SJSA1 (cell line): ENCODE results near the gene CD68. TPM values are rescaled to one million over a fixed set of nuclear protein-coding genes. Genes with fewer than 3 reads are reported as not detected.

Experiments
- DNase-seq, 2 experiments: peaks; one replicate each; pipeline ENCODE4 v3.0.0-alpha.2; 2015 to 2020; ENCODE audit warnings: low spot score in 2 of 2, low read depth in 1 of 2
- H3K27ac ChIP-seq: fragments of 250-450 bp; sonication (Bioruptor Pico); 2 replicates; pipeline ENCODE4 v1.5.1; 2020; ENCODE audit warnings: mild to moderate bottlenecking, moderate library complexity
- H3K27me3 ChIP-seq: fragments of 250-450 bp; sonication (Bioruptor Pico); replicated peaks from 2 replicates; pipeline ENCODE4 v1.5.1; 2020; ENCODE audit warnings: mild to moderate bottlenecking, moderate library complexity
- H3K36me3 ChIP-seq: fragments of 250-450 bp; sonication (Bioruptor Pico); 2 replicates; pipeline ENCODE4 v1.5.1; 2020; ENCODE audit warnings: mild to moderate bottlenecking
- H3K4me1 ChIP-seq: fragments of 250-450 bp; sonication (Bioruptor Pico); replicated peaks from 2 replicates; pipeline ENCODE4 v1.6.1; 2021; ENCODE audit warnings: mild to moderate bottlenecking
- H3K4me3 ChIP-seq: fragments of 250-450 bp; sonication (Bioruptor Pico); 2 replicates; pipeline ENCODE4 v1.5.1; 2020; ENCODE audit warnings: mild to moderate bottlenecking
- H3K9me3 ChIP-seq: fragments of 250-450 bp; sonication (Bioruptor Pico); replicated peaks from 2 replicates; pipeline ENCODE4 v1.5.1; 2020; ENCODE audit warnings: mild to moderate bottlenecking
- total RNA-seq: library from RNA; depleted of rRNA; stranded (reverse); fragments of >200 nt; shearing (Covaris generic); gene quantifications from 2 replicates; pipeline ENCODE4 v1.2.3, GENCODE V29; 2014

Gene CD68
- total RNA-seq, 1 experiment from 2014 or later: 5.2 TPM

- Histone ChIP-seq H3K4me1 (peaks cover 2% of the 10 kb centered on the region), H3K27ac (no peak overlapping the region), H3K27me3 (no peaks in the 10 kb centered on the region), H3K4me3 (no peak overlapping the region), H3K36me3 (no peaks in the 10 kb centered on the region), H3K9me3 (no peaks in the 10 kb centered on the region)
- no peak for DNase-seq
Measured at GRCh38 chr17:7555320-7555948, 24.0 kb upstream of the CD68 start.

GRCh38 chr17:7556627-7557026 lies 22.8 kb upstream of the CD68 start:
- Histone ChIP-seq H3K36me3 (no peaks in the 10 kb centered on the region), H3K9me3 (no peaks in the 10 kb centered on the region), H3K27ac (no peak overlapping the region)

GRCh38 chr17:7557147-7557764 lies 22.2 kb upstream of the CD68 start:
- no peak overlapping the region for H3K4me3 ChIP-seq
- DNase-seq: no peak
- peaks cover 7% of the 10 kb centered on the region for H3K4me1 ChIP-seq
- H3K9me3 ChIP-seq: no peaks in the 10 kb centered on the region
- H3K27me3 ChIP-seq: no peaks in the 10 kb centered on the region
- peaks cover 4% of the 10 kb centered on the region; the same call in 1 of the 2 replicates for H3K36me3 ChIP-seq
- H3K27ac ChIP-seq: no peak overlapping the region

More at GRCh38 chr17:7556627-7557026, 22.8 kb upstream of the CD68 start:
- Histone ChIP-seq H3K27me3 (no peaks in the 10 kb centered on the region), H3K4me3 (no peak overlapping the region), H3K4me1 (peaks cover 7% of the 10 kb centered on the region)
- no peak for DNase-seq

- peaks cover 12% of the 10 kb centered on the region for H3K4me1 ChIP-seq
- H3K9me3 ChIP-seq: no peaks in the 10 kb centered on the region
- H3K27me3 ChIP-seq: no peaks in the 10 kb centered on the region
- H3K27ac ChIP-seq: no peak overlapping the region
- H3K4me3 ChIP-seq: no peak overlapping the region
- H3K36me3 ChIP-seq: peaks cover 4% of the 10 kb centered on the region
- DNase-seq: no peak
Measured at GRCh38 chr17:7557775-7558543, 21.5 kb upstream of the CD68 start.

GRCh38 chr17:7558544-7559319 lies 20.7 kb upstream of the CD68 start, which contains the start of gene TNFSF13:
TSS of gene TNFSF13 (plus strand) at chr17:7558750. CDS start at chr17:7559040, 290 bp downstream.
- H3K4me3 ChIP-seq: no peak within 1 kb of the TSS
- DNase-seq: no peak
- H3K36me3 ChIP-seq: peaks cover 10% of the 10 kb centered on the region
- H3K9me3 ChIP-seq: no peaks in the 10 kb centered on the region
- H3K27ac ChIP-seq: no peak within 1 kb of the TSS
- peaks cover 14% of the 10 kb centered on the region for H3K4me1 ChIP-seq
- no peaks in the 10 kb centered on the region for H3K27me3 ChIP-seq

- Histone ChIP-seq H3K36me3 (peaks cover 19% of the 10 kb centered on the region), H3K4me1 (peaks cover 14% of the 10 kb centered on the region), H3K27ac (no peak overlapping the region), H3K9me3 (no peaks in the 10 kb centered on the region), H3K27me3 (no peaks in the 10 kb centered on the region), H3K4me3 (no peak overlapping the region)
- no peak for DNase-seq
Measured at GRCh38 chr17:7559320-7560171, 19.9 kb upstream of the CD68 start.

GRCh38 chr17:7560172-7561027 lies 19.0 kb upstream of the CD68 start:
- Histone ChIP-seq H3K4me3 (peak overlapping the region; percentile 75), H3K27ac (no peak overlapping the region), H3K36me3 (peaks cover 27% of the 10 kb centered on the region), H3K9me3 (no peaks in the 10 kb centered on the region), H3K4me1 (peaks cover 14% of the 10 kb centered on the region), H3K27me3 (no peaks in the 10 kb centered on the region)
- peak in 1 of 2 experiments; percentile 49 for DNase-seq

GRCh38 chr17:7561028-7561575 lies 18.3 kb upstream of the CD68 start:
- Histone ChIP-seq H3K27ac (peak overlapping the region; percentile 54), H3K36me3 (peaks cover 31% of the 10 kb centered on the region), H3K4me1 (peaks cover 14% of the 10 kb centered on the region), H3K9me3 (no peaks in the 10 kb centered on the region), H3K4me3 (peak overlapping the region; percentile 75), H3K27me3 (no peaks in the 10 kb centered on the region)
- peak; percentile 84 to 88 for DNase-seq

- peak within 1 kb of the TSS; percentile 54 for H3K27ac ChIP-seq
- peak; percentile 82 to 86 for DNase-seq
- H3K4me3 ChIP-seq: peak within 1 kb of the TSS; percentile 75
- peaks cover 14% of the 10 kb centered on the region for H3K4me1 ChIP-seq
- H3K27me3 ChIP-seq: no peaks in the 10 kb centered on the region
- H3K9me3 ChIP-seq: no peaks in the 10 kb centered on the region
- H3K36me3 ChIP-seq: peaks cover 35% of the 10 kb centered on the region
Measured at GRCh38 chr17:7561589-7562207, 17.7 kb upstream of the CD68 start, which contains the start of gene SENP3. TSS of gene SENP3 (plus strand) at chr17:7561919. CDS start at chr17:7563077, 1,158 bp downstream.

- Histone ChIP-seq H3K27me3 (no peaks in the 10 kb centered on the region), H3K4me1 (peaks cover 14% of the 10 kb centered on the region), H3K36me3 (peaks cover 40% of the 10 kb centered on the region), H3K9me3 (no peaks in the 10 kb centered on the region), H3K27ac (peak overlapping the region; percentile 47), H3K4me3 (peak overlapping the region; percentile 75)
- no peak for DNase-seq
Measured at GRCh38 chr17:7562208-7562605, 17.2 kb upstream of the CD68 start.

- DNase-seq: no peak
- H3K27me3 ChIP-seq: no peaks in the 10 kb centered on the region
- H3K36me3 ChIP-seq: peaks cover 47% of the 10 kb centered on the region
- no peak overlapping the region for H3K27ac ChIP-seq
- H3K4me1 ChIP-seq: peaks cover 14% of the 10 kb centered on the region
- no peak overlapping the region; the same call in 1 of the 2 replicates for H3K4me3 ChIP-seq
- H3K9me3 ChIP-seq: no peaks in the 10 kb centered on the region
Measured at GRCh38 chr17:7563115-7563869, 16.1 kb upstream of the CD68 start.
